Peyer's patch (tissue), 4 donors: ENCODE results near the gene ADAMTS14. TPM values are rescaled to one million over a fixed set of nuclear protein-coding genes. Genes with fewer than 3 reads are reported as not detected.

ENCODE experiments used
- DNase-seq, 3 donors: peaks; one replicate each; pipeline ENCODE4 v3.0.0-alpha.2; 2017 to 2019
- H3K27ac ChIP-seq, 4 donors: fragments of 200-600 bp; sonication (generic); one replicate each; pipeline ENCODE4 v1.5.1; 2016 to 2019
- H3K27me3 ChIP-seq, 2 donors: fragments of 200-600 bp; sonication (generic); one replicate each; pipeline ENCODE4 v1.5.1; 2019
- H3K36me3 ChIP-seq, 3 donors: fragments of 200-600 bp; sonication (generic); one replicate each; pipeline ENCODE4 v1.5.1; 2016 to 2019
- H3K4me1 ChIP-seq, 4 donors: fragments of 200-600 bp; sonication (generic); one replicate each; pipeline ENCODE4 v1.5.1; 2016 to 2019
- H3K4me3 ChIP-seq, 4 donors: fragments of 200-600 bp; sonication (generic); 1 replicate in 3 of 4; 2 replicates in 1 of 4; pipeline ENCODE4 v1.5.1; 2016 to 2019; ENCODE audit warnings: mild to moderate bottlenecking in 1 of 4
- H3K9me3 ChIP-seq, 4 donors: fragments of 200-600 bp; sonication (generic); one replicate each; pipeline ENCODE4 v1.5.1; 2016 to 2019; ENCODE audit warnings: mild to moderate bottlenecking in 1 of 4
- CTCF ChIP-seq, 6 experiments: fragments of 450-650 bp in 4 of 6; fragments of 200-600 bp in 2 of 6; sonication (generic) in 1 of 6; IDR thresholded peaks; one replicate each; pipeline ENCODE4 v1.5.1; 2017 to 2019; ENCODE audit warnings: antibody characterized with exemption in 6 of 6, mild to moderate bottlenecking in 3 of 6, moderate library complexity in 1 of 6
- POLR2A ChIP-seq, 2 donors: fragments of 450-650 bp; IDR thresholded peaks; one replicate each; pipeline ENCODE4 v1.5.1; 2017; ENCODE audit warnings: antibody characterized with exemption in 2 of 2, mild to moderate bottlenecking in 2 of 2, moderate library complexity in 2 of 2
- total RNA-seq, 4 donors: library from RNA; depleted of rRNA; stranded (reverse); fragments of >200 nt; gene quantifications; one replicate each; pipeline ENCODE4 v1.1.0, GENCODE V29; 2016

ADAMTS14 gene
- total RNA-seq, 4 donors from 2014 or later, result 2.3 to 10.7 (median 4.2) TPM

DNA sequence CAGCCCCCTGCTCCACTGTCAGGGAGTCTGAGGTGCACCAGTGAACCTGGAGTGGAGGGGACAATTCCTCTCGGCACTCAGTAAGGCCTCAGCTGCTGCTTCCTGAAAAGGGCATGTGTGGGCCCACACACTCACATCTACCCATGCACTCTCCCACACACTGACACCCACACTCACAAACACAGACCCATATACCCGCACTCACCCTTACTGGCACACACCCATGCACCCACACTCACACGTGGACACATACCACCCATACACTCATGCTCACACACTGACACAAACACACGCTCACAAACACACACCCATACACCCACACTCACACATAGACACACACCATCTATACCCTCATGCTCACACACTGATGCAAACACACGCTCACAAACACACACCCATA, 31.9 kb downstream of the ADAMTS14 start:
- Histone ChIP-seq H3K27me3 (no peaks in the 10 kb centered on the region), H3K27ac (no peak overlapping the region), H3K4me3 (no peak overlapping the region), H3K36me3 (no peaks in the 10 kb centered on the region), H3K9me3 (no peaks in the 10 kb centered on the region), H3K4me1 (no peaks in the 10 kb centered on the region)
- no peak for DNase-seq
- TF ChIP-seq CTCF (IDR thresholded peaks at IDR 0.05) (no peak), POLR2A (IDR thresholded peaks at IDR 0.05) (no peak)

GRCh38 chr10:70705121-70705861, 33.0 kb downstream of the ADAMTS14 start:
- no peaks in the 10 kb centered on the region for H3K36me3 ChIP-seq
- H3K4me3 ChIP-seq, result no peak overlapping the region
- H3K27ac ChIP-seq, result no peak overlapping the region
- no peaks in the 10 kb centered on the region for H3K27me3 ChIP-seq
- TF ChIP-seq POLR2A (IDR thresholded peaks at IDR 0.05), result no peak
- TF ChIP-seq CTCF (IDR thresholded peaks at IDR 0.05), result no peak
- no peak for DNase-seq
- no peaks in the 10 kb centered on the region for H3K9me3 ChIP-seq
- no peaks in the 10 kb centered on the region for H3K4me1 ChIP-seq

- H3K4me3 ChIP-seq, result no peak overlapping the region
- peaks cover 0 to 11% (median 0%) of the 10 kb centered on the region in 4 donors for H3K4me1 ChIP-seq
- DNase-seq, result no peak
- H3K27ac ChIP-seq, result no peak overlapping the region
- H3K27me3 ChIP-seq, result no peaks in the 10 kb centered on the region
- no peaks in the 10 kb centered on the region for H3K36me3 ChIP-seq
- TF ChIP-seq CTCF (IDR thresholded peaks at IDR 0.05) (no peak), POLR2A (IDR thresholded peaks at IDR 0.05) (no peak)
- H3K9me3 ChIP-seq, result no peaks in the 10 kb centered on the region
Observed at GRCh38 chr10:70711177-70711576, 38.9 kb downstream of the ADAMTS14 start.

GRCh38 chr10:70711911-70712310, 39.6 kb downstream of the ADAMTS14 start:
- Histone ChIP-seq H3K27ac (no peak overlapping the region), H3K4me3 (no peak overlapping the region), H3K4me1 (peaks cover 0 to 13% (median 0%) of the 10 kb centered on the region in 4 donors), H3K9me3 (no peaks in the 10 kb centered on the region), H3K36me3 (no peaks in the 10 kb centered on the region), H3K27me3 (no peaks in the 10 kb centered on the region)
- TF ChIP-seq POLR2A (IDR thresholded peaks at IDR 0.05), result no peak
- no peak for TF ChIP-seq CTCF (IDR thresholded peaks at IDR 0.05)
- no peak for DNase-seq

DNA sequence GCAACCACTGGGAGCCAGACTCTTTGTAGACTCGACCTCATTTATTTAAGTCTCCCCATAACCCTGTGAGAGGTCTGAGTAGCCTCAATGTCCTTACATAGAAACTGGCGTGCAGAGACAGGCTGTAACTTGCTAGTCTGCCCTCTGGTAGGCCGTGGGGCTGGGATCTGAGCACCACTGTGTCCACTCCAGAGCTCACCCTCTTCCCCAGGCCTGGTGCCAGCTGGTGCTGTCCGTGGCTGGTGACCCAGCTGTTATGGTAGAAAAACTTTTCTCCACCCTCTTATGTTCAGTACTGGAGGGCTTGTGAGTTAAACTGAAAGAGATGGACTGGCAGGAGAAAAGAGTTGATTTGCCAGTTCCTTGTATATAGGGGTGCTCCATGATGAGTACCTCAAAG, 41.9 kb downstream of the ADAMTS14 start:
- H3K27me3 ChIP-seq, result no peaks in the 10 kb centered on the region
- peaks cover 0 to 13% (median 0%) of the 10 kb centered on the region in 4 donors for H3K4me1 ChIP-seq
- no peak overlapping the region for H3K27ac ChIP-seq
- H3K4me3 ChIP-seq, result no peak overlapping the region
- DNase-seq, result no peak
- H3K9me3 ChIP-seq, result no peaks in the 10 kb centered on the region
- no peaks in the 10 kb centered on the region for H3K36me3 ChIP-seq
- TF ChIP-seq POLR2A (IDR thresholded peaks at IDR 0.05) (no peak), CTCF (IDR thresholded peaks at IDR 0.05) (no peak)
